A549 (cell line): ENCODE data around the gene VPS35L. TPM values are rescaled to one million over a fixed set of nuclear protein-coding genes. Genes with fewer than 3 reads are reported as not detected.
"Not testable (repeated sequence)": the region's sequence is repeated elsewhere in the genome, so short reads cannot be mapped to it uniquely, and the experiment has no call there.

Experiments used
- ATAC-seq, 2 experiments: fragments of 200-7000 bp in 1 of 2; fragments of >200 bp in 1 of 2; cut with Nextera tagmentation in 1 of 2; cut with Tn5 transposase in 1 of 2; 3 replicates each; pipeline versions ENCODE4 v1.8.0 to v1.9.1; 2018 to 2020; ENCODE audit warnings: mild to moderate bottlenecking in 1 of 2, moderate library complexity in 1 of 2
- CTCF ChIA-PET: fragments of 300-600 bp; sonication (Branson Sonifier 250); formaldehyde crosslinking; extraction: SDS; loops from one replicate; lab custom pipeline; 2021; ENCODE audit warnings: antibody characterized with exemption, inconsistent platforms; lab: Yijun Ruan, JAX
- POLR2A ChIA-PET: fragments of 350-600 bp; formaldehyde crosslinking; extraction: SDS; loops from one replicate; lab custom pipeline; 2021; ENCODE audit warnings: antibody characterized with exemption, inconsistent platforms; lab: Yijun Ruan, JAX
- DNase-seq, 2 experiments: peaks; one replicate each; pipeline versions ENCODE4 v3.0.0 to v3.0.0-alpha.2; 2011 to 2016; ENCODE audit warnings: low read depth in 1 of 2, low spot score in 1 of 2
- FAIRE-seq: peaks from 2 replicates; lab custom pipeline; 2011; peaks lifted over from hg19 to GRCh38; lab: Jason Lieb, UNC
- H3K27ac ChIP-seq, 2 experiments: fragments of >200 bp; sonication (Bioruptor Twin); formaldehyde crosslinking; 3 replicates each; pipeline ENCODE4 v1.5.1; 2016 to 2017
- H3K4me1 ChIP-seq: fragments of >200 bp; sonication (Bioruptor Twin); formaldehyde crosslinking; 3 replicates; pipeline ENCODE4 v1.6.1; 2016
- H3K4me2 ChIP-seq: fragments of >200 bp; sonication (Bioruptor Twin); formaldehyde crosslinking; 3 replicates; pipeline ENCODE4 v1.6.1; 2016
- H3K4me3 ChIP-seq: fragments of >200 bp; sonication (Bioruptor Twin); formaldehyde crosslinking; 3 replicates; pipeline ENCODE4 v1.5.1; 2016
- H3K9me3 ChIP-seq: fragments of >200 bp; sonication (Bioruptor Twin); formaldehyde crosslinking; 3 replicates; pipeline ENCODE4 v1.6.1; 2016
- BHLHE40 ChIP-seq: IDR thresholded peaks from 2 replicates; pipeline ENCODE4 v1.6.1; 2012; ENCODE audit warnings: low read depth, low read length, inconsistent platforms
- CTCF ChIP-seq: fragments of >200 bp; sonication (Bioruptor Twin); formaldehyde crosslinking; IDR thresholded peaks from 3 replicates; pipeline ENCODE4 v1.5.1; 2016
- EP300 ChIP-seq, 2 experiments: fragments of >200 bp; sonication (Bioruptor Twin); formaldehyde crosslinking; IDR thresholded peaks; 2 replicates in 1 of 2; 3 replicates in 1 of 2; pipeline ENCODE4 v1.6.1; 2016 to 2017
- HMGXB4 ChIP-seq: fragments of 250-450 bp; sonication (Bioruptor Pico); IDR thresholded peaks from 2 replicates; pipeline ENCODE4 v1.5.0; 2021; ENCODE audit warnings: mild to moderate bottlenecking, moderate library complexity, borderline replicate concordance
- HOXB13 ChIP-seq: fragments of 250-450 bp; sonication (Bioruptor Pico); IDR thresholded peaks from 2 replicates; pipeline ENCODE4 v1.5.0; 2020; ENCODE audit warnings: low read depth, mild to moderate bottlenecking, moderate library complexity
- POLR2AphosphoS2 ChIP-seq: conservative IDR thresholded peaks from 2 replicates; pipeline ENCODE4 v1.6.1; 2012; ENCODE audit warnings: low read length, improper control_type of control experiment, inconsistent platforms
- RAD21 ChIP-seq, 2 experiments: fragments of >200 bp in 1 of 2; sonication (Bioruptor Twin) in 1 of 2; formaldehyde crosslinking in 1 of 2; IDR thresholded peaks in 1 of 2; conservative IDR thresholded peaks in 1 of 2; 2 replicates in 1 of 2; 3 replicates in 1 of 2; pipeline ENCODE4 v1.6.1; 2012 to 2018; ENCODE audit warnings: inconsistent platforms in 1 of 2
- RFX5 ChIP-seq: fragments of 450-650 bp; IDR thresholded peaks from 2 replicates; pipeline ENCODE4 v1.7.1; 2014; ENCODE audit warnings: antibody characterized with exemption, mild to moderate bottlenecking, moderate library complexity
- SMC3 ChIP-seq: fragments of >200 bp; sonication (Bioruptor Twin); formaldehyde crosslinking; IDR thresholded peaks from 3 replicates; pipeline ENCODE4 v1.6.1; 2018; ENCODE audit warnings: inconsistent platforms
- TFCP2L1 ChIP-seq: fragments of 250-450 bp; sonication (Bioruptor Pico); IDR thresholded peaks from 2 replicates; pipeline ENCODE4 v1.5.0; 2021; ENCODE audit warnings: mild to moderate bottlenecking
- ZC3H11A ChIP-seq: fragments of 450-650 bp; IDR thresholded peaks from 2 replicates; pipeline ENCODE4 v1.6.1; 2014; ENCODE audit warnings: antibody characterized with exemption, mild to moderate bottlenecking
- WGBS: methylation state at CpG from one replicate; pipeline ENCODE4 v1.1.6; 2017; ENCODE audit errors: missing lambda C conversion rate; 5-methylcytosine and 5-hydroxymethylcytosine counted together
- polyA plus RNA-seq, 4 experiments: library from polyadenylated mRNA; depleted of rRNA in 3 of 4; stranded (reverse); fragments of >200 nt; fragmentation: RNase III in 1 of 4; extraction: RNeasy Plus Mini Kit Qiagen cat#74134 plus additional on column Dnase treatment in 1 of 4; gene quantifications; 2 replicates in 3 of 4; 3 replicates in 1 of 4; pipeline ENCODE4 v1.2.3, GENCODE V29; 2011 to 2017

VPS35L gene
- polyA plus RNA-seq, 2 of the 4 experiments (the other 2 are of a cell fraction), result 38.4 to 47.7 TPM

DNA sequence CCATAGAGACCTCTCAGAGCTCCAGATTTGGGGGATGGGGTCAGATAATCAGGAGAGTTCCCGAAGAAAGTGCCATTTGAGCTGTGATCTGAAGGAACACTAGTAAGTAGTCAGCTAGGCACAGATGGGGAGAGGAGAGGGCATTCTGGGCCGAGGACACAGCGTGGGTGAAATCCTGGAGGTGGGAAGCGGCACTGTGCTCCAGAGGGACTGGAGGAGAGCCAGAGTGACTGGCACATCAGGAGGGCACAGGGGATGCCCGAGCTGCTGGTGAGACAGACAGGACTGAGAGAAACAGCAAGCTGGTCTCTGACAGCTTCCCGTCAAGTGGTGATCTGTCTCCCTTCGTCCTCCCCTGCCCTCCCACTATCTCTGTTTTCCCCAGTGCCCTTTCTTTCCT, 121.9 kb downstream of the VPS35L start (continued):
- TF ChIP-seq HMGXB4 (CRISPR knock-in tag), result no peak
- TF ChIP-seq CTCF, result no peak

DNA sequence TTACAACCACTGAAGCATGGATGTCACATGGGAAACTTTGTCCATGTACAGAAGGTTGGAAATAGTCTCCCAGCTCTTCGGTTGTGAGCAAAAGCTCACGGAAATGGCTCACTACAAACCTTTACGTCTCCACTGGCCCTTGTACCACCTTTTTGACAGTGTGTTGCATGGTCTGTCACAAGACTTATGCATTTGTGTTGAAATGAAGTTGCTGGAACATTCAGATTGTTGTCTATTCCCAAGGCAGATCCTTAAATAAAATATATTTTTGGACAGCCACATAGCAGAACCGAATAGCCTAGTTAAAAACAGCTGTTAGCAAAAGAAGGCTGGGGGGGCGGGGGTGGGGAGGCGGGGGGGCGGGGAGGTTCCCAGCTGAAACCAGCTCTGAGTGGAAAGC, 123.3 kb downstream of the VPS35L start:
- ChIA-PET CTCF (interaction anchor here (0.7 to 1.2 kb wide), 2 partner anchors 13 to 78 kb away, joined by 3 to 6 read pairs; no protein-coding TSS in a partner anchor), POLR2A (no interaction called here)
- TF ChIP-seq CTCF, result no peak
- 89% methylated on average over 6 of the region's 7 CpGs for WGBS
- no peak overlapping the region for H3K4me3 ChIP-seq
- H3K4me2 ChIP-seq, result no peak overlapping the region
- no peaks in the 10 kb centered on the region for H3K4me1 ChIP-seq
- no peak for DNase-seq
- FAIRE-seq, result no peak
- no peak for ATAC-seq
- no peak overlapping the region for H3K27ac ChIP-seq
- no peaks in the 10 kb centered on the region for H3K9me3 ChIP-seq

DNA sequence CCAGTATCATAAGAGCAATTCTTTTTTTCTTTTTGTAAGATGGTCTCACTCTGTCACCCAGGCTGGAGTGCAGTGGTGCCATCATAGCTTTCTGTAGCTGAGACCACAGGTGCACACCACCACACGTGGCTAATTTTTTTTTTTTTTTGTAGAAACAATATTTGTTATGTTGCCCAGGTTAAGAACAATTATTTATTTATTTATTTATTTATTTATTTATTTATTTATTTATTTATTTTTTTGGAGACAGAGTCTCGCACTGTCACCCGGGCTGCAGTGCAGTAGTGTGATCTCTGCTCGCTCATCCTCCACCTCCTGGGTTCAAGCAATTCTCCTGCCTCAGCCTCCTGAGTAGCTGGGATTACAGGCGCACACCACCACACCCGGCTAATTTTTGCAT, 123.8 kb downstream of the VPS35L start:
- H3K27ac ChIP-seq, POLR2A ChIA-PET, ATAC-seq, FAIRE-seq, H3K4me3 ChIP-seq, H3K4me1 ChIP-seq, H3K4me2 ChIP-seq, DNase-seq, H3K9me3 ChIP-seq: not testable (repeated sequence)
- CTCF ChIA-PET, result interaction anchor here (0.7 to 1.3 kb wide), 3 partner anchors 13 to 207 kb away, joined by 3 to 6 read pairs (median 3); no protein-coding TSS in a partner anchor
- peak; percentile 85 for TF ChIP-seq ZC3H11A
- 91% methylated on average over 6 of the region's 6 CpGs for WGBS

- ChIA-PET CTCF (interaction anchor here (0.7 to 1.3 kb wide), 7 partner anchors 9 to 202 kb away, joined by 3 to 5 read pairs (median 3); no protein-coding TSS in a partner anchor), POLR2A (no interaction called here)
- Histone ChIP-seq H3K9me3 (no peaks in the 10 kb centered on the region), H3K27ac (no peak overlapping the region), H3K4me1 (no peaks in the 10 kb centered on the region), H3K4me2 (no peak overlapping the region), H3K4me3 (no peak overlapping the region)
- ATAC-seq (peak; percentile 60 to 63; a peak in 5 of 6 replicates), DNase-seq (no peak), FAIRE-seq (no peak)
- TF ChIP-seq HOXB13 (CRISPR knock-in tag) (no peak), SMC3 (peak; percentile 23; the same call in 1 of the 3 replicates), POLR2AphosphoS2 (no peak), TFCP2L1 (CRISPR knock-in tag) (no peak), EP300 (IDR thresholded peaks at IDR 0.05) (no peak), RAD21 (conservative IDR thresholded peaks at IDR 0.05 in 1 of 2, IDR thresholded peaks at IDR 0.05 in 1 of 2) (peak; percentile 16 to 41; a peak in 3 of 5 replicates), RFX5 (no peak), BHLHE40 (no peak)
- WGBS, result 51% methylated on average over 6 of the region's 6 CpGs
These were observed 125.4 kb downstream of the VPS35L start for GRCh38 chr16:19680881-19681340.
